ENCODE data around the gene FNBP1L. TPM values are rescaled to one million over a fixed set of nuclear protein-coding genes. Genes with fewer than 3 reads are reported as not detected.

Gene FNBP1L
- total and polyA plus RNA-seq, 2 experiments from 2014 or later = 56.3 to 132 TPM

GRCh38 chr1:93594603-93594880, 146.6 kb downstream of the FNBP1L start (continued):
- TF ChIP-seq EZH2phosphoT487 (IDR thresholded peaks at IDR 0.05; ENCODE audit: unreplicated experiment) (no peak), NANOG (IDR thresholded peaks at IDR 0.05; ENCODE audit: borderline replicate concordance) (no peak)

GRCh38 chr1:93595266-93595665, 147.3 kb downstream of the FNBP1L start:
- Histone ChIP-seq H3K36me3 (ENCODE audit: insufficient read depth) (no peaks in the 10 kb centered on the region), H3K4me1 (ENCODE audit: insufficient read depth) (peaks cover 35% of the 10 kb centered on the region), H3F3A (replicated peaks; ENCODE audit: low read depth) (no peaks in the 10 kb centered on the region), H3K4me2 (no peak overlapping the region), H2AFZ (no peak overlapping the region), H3K79me2 (replicated peaks; ENCODE audit: insufficient read depth) (0 out of 2 replicates have a peak, but pooled peaks cover 4% of the 10 kb centered on the region), H3K9me2 (ENCODE audit: insufficient read depth) (no peaks in the 10 kb centered on the region), H4K20me1 (replicated peaks; ENCODE audit: insufficient read depth) (no peaks in the 10 kb centered on the region), H3K4me3 (no peak overlapping the region), H3K27ac (ENCODE audit: low read depth) (0 out of 2 replicates have a peak overlapping the region, but pooled peaks have one; percentile 20), H3K27me3 (ENCODE audit: insufficient read depth) (no peaks in the 10 kb centered on the region)
- TF ChIP-seq EZH2 (IDR thresholded peaks at IDR 0.05; ENCODE audit: low read depth, unreplicated experiment) (no peak), ZNF114 (CRISPR knock-in tag; IDR thresholded peaks at IDR 0.05) (no peak), ZNF331 (CRISPR knock-in tag; IDR thresholded peaks at IDR 0.05; ENCODE audit: low read depth) (no peak), ZNF462 (CRISPR knock-in tag; IDR thresholded peaks at IDR 0.05) (no peak), NANOG (IDR thresholded peaks at IDR 0.05; ENCODE audit: borderline replicate concordance) (no peak), EZH2phosphoT487 (IDR thresholded peaks at IDR 0.05; ENCODE audit: unreplicated experiment) (no peak), POLR2AphosphoS5 (IDR thresholded peaks at IDR 0.05; ENCODE audit: low read depth) (no peak), STAT1 (IDR thresholded peaks at IDR 0.05; ENCODE audit: unreplicated experiment) (no peak), CTCF (conservative IDR thresholded peaks at IDR 0.05; ENCODE audit: low read depth in 2 of 2) (no peak), CREB1 (CRISPR knock-in tag; IDR thresholded peaks at IDR 0.05; ENCODE audit: low read depth) (no peak), REST (IDR thresholded peaks at IDR 0.05; ENCODE audit: unreplicated experiment) (no peak), JUNB (IDR thresholded peaks at IDR 0.05; ENCODE audit: unreplicated experiment) (no peak), ETS1 (IDR thresholded peaks at IDR 0.05) (no peak)
- ATAC-seq (no peak), DNase-seq (ENCODE audit: low spot score) (no peak)
- Mint-ChIP-seq H3K27me3 (ENCODE audit: insufficient read depth, low read depth, poor library complexity) (peaks cover 2% of the 10 kb centered on the region), H3K36me3 (ENCODE audit: low read depth) (no peaks in the 10 kb centered on the region), H3K9me3 (no peaks in the 10 kb centered on the region), H3K4me1 (peaks cover 46% of the 10 kb centered on the region), H3K27ac (no peak overlapping the region), H3K4me3 (no peak overlapping the region)
